HG02885 (cell line): ENCODE measurements around the gene GP1BB.
"Not testable (repeated sequence)": the region's sequence is repeated elsewhere in the genome, so short reads cannot be mapped to it uniquely, and the experiment has no call there.

Experiments
- ATAC-seq: cut with Tn5 transposase; IDR thresholded peaks from one replicate; pipeline ENCODE4 v1.9.1; 2021; ENCODE audit warnings: mild to moderate bottlenecking; ENCODE audit not compliant: unreplicated experiment, poor library complexity

GP1BB gene

GRCh38 chr22:19693581-19693980 lies 29.8 kb upstream of the GP1BB start:
- no peak for ATAC-seq

- ATAC-seq = no peak
These were observed 29.2 kb upstream of the GP1BB start for GRCh38 chr22:19693981-19694670.

GRCh38 chr22:19694696-19695095 lies 28.6 kb upstream of the GP1BB start:
- ATAC-seq = no peak

DNA sequence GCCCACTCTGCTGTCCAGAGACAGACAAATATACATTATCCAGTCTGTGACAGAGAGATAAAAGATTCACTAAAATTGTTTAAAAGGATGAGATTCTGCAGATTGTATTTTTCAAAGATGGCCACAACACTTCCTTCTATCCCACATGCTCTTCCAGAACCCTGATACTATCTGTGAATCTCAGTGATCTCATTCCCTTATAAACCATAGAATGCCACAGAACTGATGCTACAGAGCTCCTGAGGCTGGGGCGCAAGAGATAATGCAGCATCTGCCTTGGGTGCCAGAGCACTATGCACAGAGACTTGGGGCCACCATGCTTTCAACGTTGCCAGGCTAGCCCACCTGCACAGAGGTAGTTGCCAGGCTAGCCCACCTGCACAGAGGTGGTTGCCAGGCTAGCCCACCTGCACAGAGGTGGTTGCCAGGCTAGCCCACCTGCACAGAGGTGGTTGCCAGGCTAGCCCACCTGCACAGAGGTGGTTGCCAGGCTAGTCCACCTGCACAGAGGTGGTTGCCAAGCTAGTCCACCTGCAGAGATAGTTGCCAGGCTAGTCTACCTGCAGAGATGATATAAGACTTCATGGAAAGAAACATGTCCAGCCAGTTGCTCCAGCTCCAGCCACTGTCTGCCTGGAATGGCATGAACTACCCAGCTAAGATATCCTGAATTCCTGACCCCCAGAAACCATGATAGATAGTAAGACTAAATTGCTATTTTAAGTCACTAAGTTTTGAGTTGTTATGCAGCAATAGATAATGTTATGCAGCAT lies 26.6 kb upstream of the GP1BB start:
- ATAC-seq = no peak

GRCh38 chr22:19697871-19698270 lies 25.5 kb upstream of the GP1BB start:
- ATAC-seq = not testable (repeated sequence)

DNA sequence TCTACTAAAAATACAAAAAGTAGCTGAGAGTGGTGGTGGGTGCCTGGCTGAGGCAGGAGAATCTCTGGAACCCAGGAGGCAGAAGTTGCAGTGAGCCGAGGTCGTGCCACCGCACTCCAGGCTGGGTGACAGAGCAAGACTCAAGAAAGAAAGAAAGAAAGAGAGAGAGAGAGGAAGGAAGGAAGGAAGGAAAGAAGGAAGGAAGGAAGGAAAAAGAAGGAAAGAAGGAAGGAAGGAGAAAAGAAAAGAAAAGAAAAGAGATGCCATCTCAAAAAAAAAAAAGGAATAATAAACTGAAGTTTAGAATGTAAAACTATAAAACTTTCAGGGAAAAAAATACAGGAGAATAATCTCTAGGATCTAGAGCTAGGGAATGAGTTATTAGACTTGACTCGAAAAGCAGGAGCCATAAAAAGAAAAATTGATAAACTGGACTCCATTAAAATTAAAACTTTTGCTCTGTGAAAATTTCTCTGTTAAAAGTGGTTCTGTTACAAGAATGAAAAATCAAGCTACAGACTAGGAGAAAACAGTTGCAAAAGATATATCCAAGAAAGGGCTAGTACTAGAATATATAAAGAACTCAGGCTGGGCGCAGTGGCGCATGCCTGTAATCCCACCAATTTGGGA lies 22.4 kb upstream of the GP1BB start:
- ATAC-seq = no peak

GRCh38 chr22:19701420-19702145 lies 21.8 kb upstream of the GP1BB start:
- no peak for ATAC-seq

- no peak for ATAC-seq
These were observed 19.5 kb upstream of the GP1BB start for GRCh38 chr22:19703869-19704268.

GRCh38 chr22:19704355-19705015 lies 18.9 kb upstream of the GP1BB start:
- ATAC-seq = no peak

GRCh38 chr22:19705181-19705934 lies 18.0 kb upstream of the GP1BB start:
- ATAC-seq = no peak

DNA sequence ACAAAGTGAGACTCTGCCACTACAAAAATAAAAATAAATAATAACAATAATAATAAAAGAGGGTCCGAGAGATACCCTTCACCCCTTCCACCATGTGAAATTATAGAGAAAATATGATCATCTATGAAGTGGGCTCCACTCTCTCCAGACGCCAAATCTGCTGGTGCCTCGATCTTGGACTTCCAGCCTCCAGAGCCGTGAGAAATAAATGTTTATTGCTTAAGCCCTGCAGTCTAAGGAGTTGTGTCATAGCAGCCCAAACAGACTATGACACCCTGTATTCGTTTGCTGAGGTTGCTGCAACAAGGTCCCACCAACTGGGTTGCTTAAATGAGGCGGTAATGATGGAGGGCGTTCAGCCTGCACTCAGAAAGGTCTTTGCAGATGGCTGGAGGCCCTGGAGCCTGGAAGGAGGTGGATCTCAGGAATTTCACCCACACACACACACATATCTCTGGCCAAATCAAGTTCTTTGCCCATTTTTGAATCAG lies 16.6 kb upstream of the GP1BB start:
- no peak for ATAC-seq

- ATAC-seq = no peak
These were observed 15.7 kb upstream of the GP1BB start for GRCh38 chr22:19707347-19708290.

GRCh38 chr22:19708321-19709011 lies 14.9 kb upstream of the GP1BB start:
- no peak for ATAC-seq

DNA sequence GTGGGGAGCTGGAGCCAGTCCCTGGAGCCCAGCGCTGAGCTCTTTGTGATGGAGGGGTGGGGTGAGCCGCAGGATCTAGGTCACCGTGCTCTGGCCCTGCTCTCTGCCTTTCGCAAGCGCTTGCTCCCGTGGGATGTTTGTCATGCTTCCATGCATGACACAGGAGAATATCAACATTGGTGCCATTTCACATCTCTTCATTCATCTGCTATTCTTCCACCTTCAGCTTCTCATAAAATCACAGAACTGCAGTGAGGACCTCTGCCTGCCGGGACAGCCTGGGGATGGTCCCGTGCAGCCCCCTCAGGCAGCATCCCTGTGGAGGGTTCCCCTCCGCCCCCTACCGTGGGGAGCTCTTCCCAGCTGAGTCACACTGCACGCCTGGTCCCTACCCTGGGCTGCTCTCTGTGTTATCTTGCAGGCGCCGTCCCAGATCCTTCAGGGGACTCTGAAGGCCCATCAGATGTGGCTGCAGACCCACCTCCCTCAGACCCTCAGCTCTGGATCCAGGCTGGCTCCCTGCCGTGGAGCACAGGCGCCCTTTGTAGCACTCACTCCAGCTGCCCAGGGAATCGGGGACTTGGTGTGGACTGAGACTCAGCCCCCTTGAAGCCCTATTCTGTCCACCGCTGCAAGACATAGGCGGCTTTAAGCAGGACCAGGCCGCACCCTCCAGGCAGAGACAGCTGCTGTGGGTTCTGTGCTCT lies 14.1 kb upstream of the GP1BB start:
- no peak for ATAC-seq

DNA sequence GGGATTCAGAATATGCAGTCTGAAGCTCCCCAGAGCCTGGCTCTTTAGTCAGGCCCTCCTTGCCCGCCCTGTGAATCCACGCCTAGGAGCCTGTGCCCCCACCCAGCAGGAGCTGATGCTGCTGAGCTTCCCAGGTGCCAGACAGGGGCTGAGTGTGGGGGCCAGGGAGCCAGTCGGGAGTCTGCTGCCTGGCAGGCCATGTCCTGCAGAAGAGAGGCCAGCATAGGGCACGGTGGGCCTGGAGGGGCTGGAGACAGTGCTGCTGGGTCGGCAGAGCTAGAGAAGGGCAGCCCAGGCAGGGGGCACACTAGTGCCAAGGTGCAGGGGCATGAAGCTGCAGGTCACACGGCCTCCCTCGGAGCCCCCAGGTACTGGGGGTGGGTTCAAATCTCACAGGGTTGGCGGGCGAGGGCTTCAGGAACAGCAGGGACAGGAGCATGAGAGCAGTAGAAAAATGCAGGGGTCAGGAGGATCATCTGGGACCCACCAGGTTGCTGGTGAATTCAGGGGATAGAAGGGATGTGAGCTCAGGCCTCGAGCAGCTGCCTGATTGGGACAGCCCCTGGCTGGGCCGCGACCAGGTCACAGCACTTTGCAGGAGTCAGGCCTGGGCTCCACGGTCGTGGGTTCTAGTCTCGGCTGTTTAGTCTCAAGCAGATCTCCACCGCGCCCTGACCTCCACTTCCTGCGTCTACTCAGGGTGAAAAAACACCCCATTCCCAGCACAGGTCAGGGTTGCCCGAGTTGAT lies 13.1 kb upstream of the GP1BB start:
- no peak for ATAC-seq

GRCh38 chr22:19710769-19711106 lies 12.6 kb upstream of the GP1BB start:
- no peak for ATAC-seq

DNA sequence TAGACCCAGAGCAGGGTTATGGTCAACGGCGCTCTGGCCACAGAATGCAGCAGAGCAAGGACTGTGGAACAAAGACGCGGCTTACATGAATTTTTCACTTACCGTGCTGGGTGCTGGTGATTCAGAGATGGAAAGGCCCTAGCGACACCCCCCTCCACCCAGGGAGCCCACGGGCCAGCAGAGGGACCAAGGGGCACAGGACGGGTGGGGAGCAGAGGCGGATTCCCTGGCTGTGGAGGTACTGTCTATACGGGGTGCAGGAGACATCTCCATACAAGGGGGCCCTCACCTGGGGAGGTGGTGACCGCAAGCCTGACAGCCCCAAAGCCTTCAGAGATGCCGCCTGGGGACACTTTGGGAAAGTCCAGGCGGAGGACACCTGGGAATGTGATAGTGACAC lies 10.1 kb upstream of the GP1BB start:
- ATAC-seq = no peak
